Measurements from ENCODE around the gene DEXI. TPM values are rescaled to one million over a fixed set of nuclear protein-coding genes. Genes with fewer than 3 reads are reported as not detected.
A peak's percentile ranks its signal among the peaks of the same experiment; 100 is the strongest.
"Not testable (repeated sequence)": the region's sequence is repeated elsewhere in the genome, so short reads cannot be mapped to it uniquely, and the experiment has no call there.

The DEXI gene
- total RNA-seq, 1 experiment from 2014 or later, result 38.4 TPM

DNA sequence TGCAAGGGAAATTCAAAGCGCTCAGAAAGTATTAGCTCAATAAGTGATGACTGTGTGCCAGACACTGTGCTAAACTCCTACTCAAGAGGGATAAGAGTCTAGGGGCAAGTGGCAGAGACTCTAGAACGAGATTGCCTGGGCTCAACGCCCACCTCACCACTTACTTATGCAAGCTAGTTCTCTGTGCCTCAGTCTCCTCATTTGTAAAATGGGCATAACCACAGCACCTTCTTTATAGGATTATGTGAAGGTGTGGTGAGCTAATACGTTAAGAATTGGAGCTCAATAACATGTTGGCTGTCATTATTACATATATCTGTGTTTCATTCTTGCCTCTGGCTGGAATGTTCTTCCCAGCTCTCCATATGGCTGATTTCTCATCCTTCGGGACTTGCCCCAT is 15.4 kb downstream of the DEXI start:
- DNase-seq (ENCODE audit: low read depth), result no peak

DNA sequence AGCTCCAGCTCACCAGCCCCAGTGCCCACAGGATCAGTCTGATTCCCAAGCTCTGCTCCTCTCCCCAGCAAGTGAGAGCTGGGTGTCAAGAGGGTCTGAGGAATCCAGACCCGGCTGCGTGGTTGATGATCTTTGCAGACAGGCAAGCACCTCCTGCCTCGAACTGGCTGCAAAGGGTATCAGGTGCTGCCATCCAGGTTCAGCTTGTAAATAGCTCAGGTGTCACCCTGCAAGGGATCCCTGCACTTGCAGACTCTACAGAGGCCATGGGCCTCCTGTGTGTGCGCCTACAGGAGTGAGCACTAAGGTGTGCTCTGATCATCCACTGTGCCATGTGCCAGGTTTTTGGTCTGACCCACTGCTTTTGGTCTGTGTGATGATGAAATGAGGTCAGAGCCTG is 16.2 kb downstream of the DEXI start:
- no peak for DNase-seq (ENCODE audit: low read depth)

- not testable (repeated sequence) for DNase-seq (ENCODE audit: low read depth)
These were observed 17.0 kb downstream of the DEXI start for GRCh38 chr16:10925285-10925684.

- DNase-seq (ENCODE audit: low read depth), result no peak
These were observed 18.5 kb downstream of the DEXI start for GRCh38 chr16:10923650-10924214.

GRCh38 chr16:10923146-10923649 is 19.1 kb downstream of the DEXI start:
- no peak for DNase-seq (ENCODE audit: low read depth)

GRCh38 chr16:10922328-10923145 is 19.7 kb downstream of the DEXI start:
- peak; percentile 64 for DNase-seq (ENCODE audit: low read depth)

- DNase-seq (ENCODE audit: low read depth), result no peak
These were observed 20.5 kb downstream of the DEXI start for GRCh38 chr16:10921536-10922327.

GRCh38 chr16:10920726-10921427 is 21.4 kb downstream of the DEXI start:
- DNase-seq (ENCODE audit: low read depth), result no peak

DNA sequence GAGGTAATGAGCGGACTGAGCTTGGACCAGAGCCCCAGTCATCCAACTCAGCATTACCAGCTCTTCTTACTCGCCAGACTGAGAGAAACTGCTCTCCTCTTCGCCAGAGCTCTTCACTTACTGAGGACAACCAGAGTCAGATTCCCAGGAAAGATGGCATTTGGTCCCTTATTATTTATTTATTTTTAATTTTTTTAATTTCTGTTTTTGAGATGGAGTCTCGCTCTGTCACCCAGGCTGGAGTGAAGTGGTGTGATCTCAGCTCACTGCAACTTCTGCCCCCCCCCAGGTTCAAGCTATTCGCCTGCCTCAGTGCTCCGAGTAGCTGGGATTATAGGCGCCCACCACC is 23.3 kb downstream of the DEXI start:
- DNase-seq (ENCODE audit: low read depth), result no peak

DNA sequence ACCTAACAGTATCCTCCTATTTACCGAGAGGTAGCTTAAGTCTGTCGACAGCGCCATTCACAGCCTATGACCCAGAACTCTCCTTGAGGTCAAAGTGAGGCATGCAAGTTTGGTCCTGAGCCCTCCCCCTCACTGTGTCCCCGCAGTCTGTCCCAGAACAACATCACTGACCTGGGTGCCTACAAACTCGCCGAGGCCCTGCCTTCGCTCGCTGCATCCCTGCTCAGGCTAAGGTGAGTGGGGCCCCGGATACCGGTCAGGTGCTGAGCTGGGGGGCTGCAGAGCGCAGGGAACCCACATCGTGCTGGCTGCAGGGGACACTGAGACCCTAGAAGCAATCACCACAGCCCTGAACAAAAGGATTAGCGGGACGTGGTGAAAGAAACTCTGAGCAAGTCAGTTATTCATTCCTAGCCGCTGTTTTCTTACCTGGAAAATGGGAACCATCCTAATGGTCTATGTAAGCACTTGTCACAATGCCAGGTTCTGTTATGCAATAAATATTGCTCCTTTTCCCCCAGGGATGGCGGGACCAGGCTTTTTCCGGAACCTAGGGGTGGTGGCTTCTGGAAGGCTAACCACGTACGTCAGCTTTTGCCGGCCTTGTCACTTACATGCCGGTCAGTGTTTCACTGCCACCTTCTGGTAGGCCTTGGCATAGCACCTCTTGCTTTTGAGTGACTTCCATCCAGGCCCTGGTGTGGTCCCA is 23.8 kb downstream of the DEXI start:
- DNase-seq (ENCODE audit: low read depth), result peak; percentile 86

DNA sequence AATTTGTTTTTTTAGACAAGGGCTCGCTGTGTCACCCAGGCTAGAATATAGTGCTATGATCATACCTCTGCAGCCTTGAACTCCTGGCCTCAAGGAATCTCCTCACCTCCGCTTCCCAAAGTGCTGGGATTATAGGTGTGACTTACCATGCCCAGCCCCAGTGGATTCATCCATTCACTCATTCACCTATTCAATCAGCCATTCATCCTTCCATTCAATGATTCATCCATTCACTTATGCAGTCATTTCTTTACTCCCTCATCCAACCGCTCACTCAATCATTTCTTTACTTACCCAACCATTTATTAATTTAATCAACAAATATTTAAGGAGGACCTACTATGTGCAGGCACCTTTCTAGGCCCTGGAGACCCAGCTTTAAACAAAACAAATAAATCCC is 25.7 kb downstream of the DEXI start:
- no peak for DNase-seq (ENCODE audit: low read depth)

- no peak for DNase-seq (ENCODE audit: low read depth)
These were observed 31.0 kb downstream of the DEXI start for GRCh38 chr16:10911267-10911666.

DNA sequence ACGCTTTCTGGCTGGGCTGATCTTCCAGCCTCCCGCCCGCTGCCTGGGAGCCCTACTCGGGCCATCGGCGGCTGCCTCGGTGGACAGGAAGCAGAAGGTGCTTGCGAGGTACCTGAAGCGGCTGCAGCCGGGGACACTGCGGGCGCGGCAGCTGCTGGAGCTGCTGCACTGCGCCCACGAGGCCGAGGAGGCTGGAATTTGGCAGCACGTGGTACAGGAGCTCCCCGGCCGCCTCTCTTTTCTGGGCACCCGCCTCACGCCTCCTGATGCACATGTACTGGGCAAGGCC is 34.6 kb downstream of the DEXI start:
- DNase-seq (ENCODE audit: low read depth), result no peak

- no peak for DNase-seq (ENCODE audit: low read depth)
These were observed 35.1 kb downstream of the DEXI start for GRCh38 chr16:10906914-10907756.

DNA sequence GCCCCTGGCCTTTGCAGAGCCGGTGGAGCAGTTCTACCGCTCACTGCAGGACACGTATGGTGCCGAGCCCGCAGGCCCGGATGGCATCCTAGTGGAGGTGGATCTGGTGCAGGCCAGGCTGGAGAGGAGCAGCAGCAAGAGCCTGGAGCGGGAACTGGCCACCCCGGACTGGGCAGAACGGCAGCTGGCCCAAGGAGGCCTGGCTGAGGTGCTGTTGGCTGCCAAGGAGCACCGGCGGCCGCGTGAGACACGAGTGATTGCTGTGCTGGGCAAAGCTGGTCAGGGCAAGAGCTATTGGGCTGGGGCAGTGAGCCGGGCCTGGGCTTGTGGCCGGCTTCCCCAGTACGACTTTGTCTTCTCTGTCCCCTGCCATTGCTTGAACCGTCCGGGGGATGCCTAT is 35.8 kb downstream of the DEXI start:
- no peak for DNase-seq (ENCODE audit: low read depth)

- DNase-seq (ENCODE audit: low read depth), result no peak
These were observed 39.3 kb downstream of the DEXI start for GRCh38 chr16:10902999-10903398.

DNA sequence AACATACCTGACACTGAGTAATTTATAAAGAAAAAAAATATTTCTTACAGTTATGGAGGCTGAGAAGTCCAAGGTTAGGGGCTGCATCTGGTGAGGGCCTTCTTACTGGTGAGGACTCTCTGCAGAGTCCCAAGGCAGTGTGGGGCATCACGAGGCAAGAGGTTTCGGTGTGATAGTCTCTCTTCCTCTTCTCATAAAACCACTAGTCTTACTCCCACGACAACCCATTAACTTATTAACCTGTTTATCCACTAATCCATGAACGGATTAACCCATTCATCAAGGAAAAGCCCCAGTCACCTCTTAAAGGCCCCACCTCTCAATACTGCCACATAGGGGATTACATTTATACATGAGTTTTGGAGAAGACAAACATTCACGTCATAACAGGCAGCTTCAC is 45.1 kb downstream of the DEXI start:
- DNase-seq (ENCODE audit: low read depth), result no peak

- no peak for DNase-seq (ENCODE audit: low read depth)
These were observed 45.5 kb downstream of the DEXI start for GRCh38 chr16:10896723-10897122.

GRCh38 chr16:10896165-10896564 is 46.1 kb downstream of the DEXI start:
- no peak for DNase-seq (ENCODE audit: low read depth)

- peak; percentile 42 for DNase-seq (ENCODE audit: low read depth)
These were observed 47.0 kb downstream of the DEXI start for GRCh38 chr16:10895053-10895946.

Measured in Daoy (cell line).